ELF-1 (cell line): ENCODE data around the gene SH3D21.
A peak's percentile ranks its signal among the peaks of the same experiment; 100 is the strongest.

Experiments
- DNase-seq: peaks from one replicate; pipeline ENCODE4 v3.0.0-alpha.2; 2016; ENCODE audit warnings: low read depth, low spot score

SH3D21 gene

GRCh38 chr1:36358514-36359084, 52.4 kb downstream of the SH3D21 start:
- no peak for DNase-seq

- DNase-seq, result no peak
These were observed 53.2 kb downstream of the SH3D21 start for GRCh38 chr1:36359383-36359782.

GRCh38 chr1:36359911-36360550, 53.9 kb downstream of the SH3D21 start:
- no peak for DNase-seq

GRCh38 chr1:36365381-36365780, 59.2 kb downstream of the SH3D21 start:
- no peak for DNase-seq

- DNase-seq, result peak; percentile 49
These were observed 60.0 kb downstream of the SH3D21 start for GRCh38 chr1:36366091-36366661.

- no peak for DNase-seq
These were observed 60.9 kb downstream of the SH3D21 start for GRCh38 chr1:36367066-36367465.

GRCh38 chr1:36367798-36368197, 61.6 kb downstream of the SH3D21 start:
- no peak for DNase-seq

- DNase-seq, result peak; percentile 86
These were observed 63.1 kb downstream of the SH3D21 start for GRCh38 chr1:36369061-36369861.
